ENCODE measurements around the gene REEP3.

GRCh38 chr10:63588436-63589167, 67.4 kb downstream of the REEP3 start:
- TF ChIP-seq CTCF (IDR thresholded peaks at IDR 0.05) = no peak
- no peak for TF ChIP-seq POLR2AphosphoS5 (IDR thresholded peaks at IDR 0.05; ENCODE audit: low read depth, low read length)
- no peak for TF ChIP-seq SIN3A (IDR thresholded peaks at IDR 0.05; ENCODE audit: borderline replicate concordance, insufficient read depth, low read depth, low read length)
